NB4 (cell line): ENCODE data around the gene PTPN23.

Source experiments
- DNase-seq: peaks from one replicate; pipeline ENCODE4 v3.0.0; 2010; ENCODE audit warnings: low read depth
- H3K4me3 ChIP-seq: one replicate; pipeline ENCODE4 v1.5.1; 2011; ENCODE audit warnings: mild to moderate bottlenecking, low read depth, low read length, moderate library complexity
- MYC ChIP-seq: IDR thresholded peaks from 2 replicates; pipeline ENCODE4 v1.6.1; 2011; ENCODE audit warnings: low read depth, low read length
- POLR2A ChIP-seq: IDR thresholded peaks from 2 replicates; pipeline ENCODE4 v1.6.1; 2011; ENCODE audit warnings: mild to moderate bottlenecking; ENCODE audit not compliant: insufficient read length; ENCODE audit errors: extremely low read depth
- TF ChIP-seq, protein P1 (sequence below): IDR thresholded peaks from one replicate; pipeline ENCODE4 v1.5.1; 2012; ENCODE audit warnings: low read depth, low read length
- TF ChIP-seq, protein P2 (sequence below): IDR thresholded peaks from 2 replicates; pipeline ENCODE4 v1.6.1; 2011; ENCODE audit warnings: low read depth, low read length

Gene PTPN23

DNA sequence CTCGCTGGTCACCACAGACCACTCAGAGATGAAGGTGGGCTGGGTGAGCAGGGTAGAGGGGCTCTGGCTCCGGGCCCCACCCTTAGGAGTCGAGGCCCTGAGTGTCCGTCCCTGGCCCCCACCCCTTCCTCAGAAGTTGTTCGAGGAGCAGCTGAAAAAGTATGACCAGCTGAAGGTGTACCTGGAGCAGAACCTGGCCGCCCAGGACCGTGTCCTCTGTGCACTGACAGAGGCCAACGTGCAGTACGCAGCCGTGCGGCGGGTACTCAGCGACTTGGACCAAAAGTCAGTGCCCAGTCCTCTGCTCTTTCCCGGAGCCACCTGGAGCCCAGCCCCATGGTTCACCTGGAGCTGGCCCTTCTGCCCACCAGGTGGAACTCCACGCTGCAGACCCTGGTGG is 28.5 kb downstream of the PTPN23 start:
- TF ChIP-seq MYC (no peak), POLR2A (no peak)
- TF ChIP-seq, protein P1, sequence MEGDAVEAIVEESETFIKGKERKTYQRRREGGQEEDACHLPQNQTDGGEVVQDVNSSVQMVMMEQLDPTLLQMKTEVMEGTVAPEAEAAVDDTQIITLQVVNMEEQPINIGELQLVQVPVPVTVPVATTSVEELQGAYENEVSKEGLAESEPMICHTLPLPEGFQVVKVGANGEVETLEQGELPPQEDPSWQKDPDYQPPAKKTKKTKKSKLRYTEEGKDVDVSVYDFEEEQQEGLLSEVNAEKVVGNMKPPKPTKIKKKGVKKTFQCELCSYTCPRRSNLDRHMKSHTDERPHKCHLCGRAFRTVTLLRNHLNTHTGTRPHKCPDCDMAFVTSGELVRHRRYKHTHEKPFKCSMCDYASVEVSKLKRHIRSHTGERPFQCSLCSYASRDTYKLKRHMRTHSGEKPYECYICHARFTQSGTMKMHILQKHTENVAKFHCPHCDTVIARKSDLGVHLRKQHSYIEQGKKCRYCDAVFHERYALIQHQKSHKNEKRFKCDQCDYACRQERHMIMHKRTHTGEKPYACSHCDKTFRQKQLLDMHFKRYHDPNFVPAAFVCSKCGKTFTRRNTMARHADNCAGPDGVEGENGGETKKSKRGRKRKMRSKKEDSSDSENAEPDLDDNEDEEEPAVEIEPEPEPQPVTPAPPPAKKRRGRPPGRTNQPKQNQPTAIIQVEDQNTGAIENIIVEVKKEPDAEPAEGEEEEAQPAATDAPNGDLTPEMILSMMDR, result no peak
- TF ChIP-seq, protein P2, sequence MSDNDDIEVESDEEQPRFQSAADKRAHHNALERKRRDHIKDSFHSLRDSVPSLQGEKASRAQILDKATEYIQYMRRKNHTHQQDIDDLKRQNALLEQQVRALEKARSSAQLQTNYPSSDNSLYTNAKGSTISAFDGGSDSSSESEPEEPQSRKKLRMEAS, result no peak

DNA sequence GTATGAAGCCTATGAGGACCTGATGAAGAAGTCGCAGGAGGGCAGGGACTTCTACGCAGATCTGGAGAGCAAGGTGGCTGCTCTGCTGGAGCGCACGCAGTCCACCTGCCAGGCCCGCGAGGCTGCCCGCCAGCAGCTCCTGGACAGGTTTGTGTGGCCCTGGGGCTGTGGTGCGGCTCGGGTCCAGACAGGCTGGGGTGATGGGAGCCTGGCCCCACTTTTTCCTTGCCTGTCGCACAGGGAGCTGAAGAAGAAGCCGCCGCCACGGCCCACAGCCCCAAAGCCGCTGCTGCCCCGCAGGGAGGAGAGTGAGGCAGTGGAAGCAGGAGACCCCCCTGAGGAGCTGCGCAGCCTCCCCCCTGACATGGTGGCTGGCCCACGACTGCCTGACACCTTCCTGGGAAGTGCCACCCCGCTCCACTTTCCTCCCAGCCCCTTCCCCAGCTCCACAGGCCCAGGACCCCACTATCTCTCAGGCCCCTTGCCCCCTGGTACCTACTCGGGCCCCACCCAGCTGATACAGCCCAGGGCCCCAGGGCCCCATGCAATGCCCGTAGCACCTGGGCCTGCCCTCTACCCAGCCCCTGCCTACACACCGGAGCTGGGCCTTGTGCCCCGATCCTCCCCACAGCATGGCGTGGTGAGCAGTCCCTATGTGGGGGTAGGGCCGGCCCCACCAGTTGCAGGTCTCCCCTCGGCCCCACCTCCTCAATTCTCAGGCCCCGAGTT is 29.0 kb downstream of the PTPN23 start:
- TF ChIP-seq, protein P2, result no peak
- TF ChIP-seq, protein P1, result no peak
- no peak for TF ChIP-seq MYC
- no peak for TF ChIP-seq POLR2A
- no peak overlapping the region for H3K4me3 ChIP-seq
- no peak for DNase-seq

More for the DNA sequence above, 28.5 kb downstream of the PTPN23 start:
- DNase-seq, result no peak
- H3K4me3 ChIP-seq, result no peak overlapping the region

DNA sequence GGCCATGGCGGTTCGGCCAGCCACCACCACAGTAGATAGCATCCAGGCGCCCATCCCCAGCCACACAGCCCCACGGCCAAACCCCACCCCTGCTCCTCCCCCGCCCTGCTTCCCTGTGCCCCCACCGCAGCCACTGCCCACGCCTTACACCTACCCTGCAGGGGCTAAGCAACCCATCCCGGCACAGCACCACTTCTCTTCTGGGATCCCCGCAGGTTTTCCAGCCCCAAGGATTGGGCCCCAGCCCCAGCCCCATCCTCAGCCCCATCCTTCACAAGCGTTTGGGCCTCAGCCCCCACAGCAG is 29.5 kb downstream of the PTPN23 start:
- TF ChIP-seq, protein P1, result no peak
- no peak for TF ChIP-seq MYC
- TF ChIP-seq POLR2A, result no peak
- TF ChIP-seq, protein P2, result no peak
- no peak for DNase-seq
- H3K4me3 ChIP-seq, result no peak overlapping the region

DNA sequence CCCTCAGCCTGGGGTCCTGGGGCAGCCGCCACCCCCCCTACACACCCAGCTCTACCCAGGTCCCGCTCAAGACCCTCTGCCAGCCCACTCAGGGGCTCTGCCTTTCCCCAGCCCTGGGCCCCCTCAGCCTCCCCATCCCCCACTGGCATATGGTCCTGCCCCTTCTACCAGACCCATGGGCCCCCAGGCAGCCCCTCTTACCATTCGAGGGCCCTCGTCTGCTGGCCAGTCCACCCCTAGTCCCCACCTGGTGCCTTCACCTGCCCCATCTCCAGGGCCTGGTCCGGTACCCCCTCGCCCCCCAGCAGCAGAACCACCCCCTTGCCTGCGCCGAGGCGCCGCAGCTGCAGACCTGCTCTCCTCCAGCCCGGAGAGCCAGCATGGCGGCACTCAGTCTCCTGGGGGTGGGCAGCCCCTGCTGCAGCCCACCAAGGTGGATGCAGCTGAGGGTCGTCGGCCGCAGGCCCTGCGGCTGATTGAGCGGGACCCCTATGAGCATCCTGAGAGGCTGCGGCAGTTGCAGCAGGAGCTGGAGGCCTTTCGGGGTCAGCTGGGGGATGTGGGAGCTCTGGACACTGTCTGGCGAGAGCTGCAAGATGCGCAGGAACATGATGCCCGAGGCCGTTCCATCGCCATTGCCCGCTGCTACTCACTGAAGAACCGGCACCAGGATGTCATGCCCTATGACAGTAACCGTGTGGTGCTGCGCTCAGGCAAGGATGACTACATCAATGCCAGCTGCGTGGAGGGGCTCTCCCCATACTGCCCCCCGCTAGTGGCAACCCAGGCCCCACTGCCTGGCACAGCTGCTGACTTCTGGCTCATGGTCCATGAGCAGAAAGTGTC is 30.2 kb downstream of the PTPN23 start:
- no peak for DNase-seq
- TF ChIP-seq, protein P2, result no peak
- TF ChIP-seq, protein P1, result no peak
- TF ChIP-seq POLR2A, result no peak
- no peak for TF ChIP-seq MYC
- no peak overlapping the region for H3K4me3 ChIP-seq

DNA sequence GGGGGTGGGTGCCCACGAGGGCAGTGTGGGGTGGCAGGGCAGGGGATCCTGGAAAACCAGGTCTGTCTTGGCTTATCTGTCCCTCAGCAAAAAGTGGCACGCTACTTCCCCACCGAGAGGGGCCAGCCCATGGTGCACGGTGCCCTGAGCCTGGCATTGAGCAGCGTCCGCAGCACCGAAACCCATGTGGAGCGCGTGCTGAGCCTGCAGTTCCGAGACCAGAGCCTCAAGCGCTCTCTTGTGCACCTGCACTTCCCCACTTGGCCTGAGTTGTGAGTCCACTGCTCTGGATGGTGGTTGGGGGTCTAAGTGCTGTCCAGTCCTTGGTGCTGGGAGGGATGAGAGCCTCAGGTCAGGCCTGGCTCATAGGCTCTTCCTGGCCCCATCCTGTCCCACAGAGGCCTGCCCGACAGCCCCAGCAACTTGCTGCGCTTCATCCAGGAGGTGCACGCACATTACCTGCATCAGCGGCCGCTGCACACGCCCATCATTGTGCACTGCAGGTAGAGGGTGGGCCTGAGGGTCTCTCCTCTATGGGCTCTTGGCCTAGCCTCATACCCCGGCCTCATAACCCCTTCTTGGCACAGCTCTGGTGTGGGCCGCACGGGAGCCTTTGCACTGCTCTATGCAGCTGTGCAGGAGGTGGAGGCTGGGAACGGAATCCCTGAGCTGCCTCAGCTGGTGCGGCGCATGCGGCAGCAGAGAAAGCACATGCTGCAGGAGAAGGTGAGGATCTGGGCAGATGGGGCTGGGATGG is 31.1 kb downstream of the PTPN23 start:
- no peak overlapping the region for H3K4me3 ChIP-seq
- TF ChIP-seq POLR2A (no peak), MYC (no peak)
- TF ChIP-seq, protein P1, result no peak
- TF ChIP-seq, protein P2, result no peak
- no peak for DNase-seq
